SK-N-SH treated with all-trans-retinoic acid at 6 μM for 48 hours (cell line): ENCODE measurements around the gene RNU5D-1.

Source experiments
- ATAC-seq: fragments of 200-7000 bp; cut with Tn5 transposase; 3 replicates; pipeline ENCODE4 v1.9.1; 2020; ENCODE audit warnings: mild to moderate bottlenecking, moderate library complexity
- ARNTL ChIP-seq: fragments of 450-650 bp; formaldehyde crosslinking; IDR thresholded peaks from 2 replicates; pipeline ENCODE4 v1.5.0; 2020; ENCODE audit warnings: low read depth, mild to moderate bottlenecking, moderate library complexity, borderline replicate concordance
- BACH2 ChIP-seq: fragments of 250-450 bp; sonication (Bioruptor Pico); IDR thresholded peaks from 2 replicates; pipeline ENCODE4 v1.9.0; 2021; ENCODE audit warnings: mild to moderate bottlenecking, borderline replicate concordance
- CREB5 ChIP-seq: fragments of 250-450 bp; sonication (Bioruptor Pico); IDR thresholded peaks from 2 replicates; pipeline ENCODE4 v1.5.1; 2020; ENCODE audit warnings: low read depth, mild to moderate bottlenecking, moderate library complexity
- CSDC2 ChIP-seq: fragments of 250-450 bp; sonication (Bioruptor Pico); IDR thresholded peaks from 2 replicates; pipeline ENCODE4 v1.5.0; 2020; ENCODE audit warnings: mild to moderate bottlenecking, moderate library complexity
- GLIS3 ChIP-seq: fragments of 250-450 bp; sonication (Bioruptor Pico); IDR thresholded peaks from 2 replicates; pipeline ENCODE4 v1.5.0; 2020; ENCODE audit warnings: mild to moderate bottlenecking, moderate library complexity
- ISL1 ChIP-seq: fragments of 250-450 bp; sonication (Bioruptor Pico); IDR thresholded peaks from 2 replicates; pipeline ENCODE4 v2.1.2; 2022; ENCODE audit warnings: mild to moderate bottlenecking, moderate library complexity
- OSR1 ChIP-seq: fragments of 250-450 bp; sonication (Bioruptor Pico); IDR thresholded peaks from 2 replicates; pipeline ENCODE4 v1.8.0; 2022; ENCODE audit warnings: moderate library complexity, mild to moderate bottlenecking, inconsistent platforms
- PATZ1 ChIP-seq: fragments of 250-450 bp; sonication (Bioruptor Pico); IDR thresholded peaks from 2 replicates; pipeline ENCODE4 v1.8.0; 2020; ENCODE audit warnings: mild to moderate bottlenecking, moderate library complexity, borderline replicate concordance
- POU6F1 ChIP-seq: fragments of 250-450 bp; sonication (Bioruptor Pico); IDR thresholded peaks from 2 replicates; pipeline ENCODE4 v1.8.0; 2021; ENCODE audit warnings: low read depth, mild to moderate bottlenecking, moderate library complexity, borderline replicate concordance
- PPARA ChIP-seq: fragments of 250-450 bp; sonication (Bioruptor Pico); IDR thresholded peaks from 2 replicates; pipeline ENCODE4 v1.5.0; 2020; ENCODE audit warnings: mild to moderate bottlenecking, borderline replicate concordance
- RARB ChIP-seq: fragments of 250-450 bp; sonication (Bioruptor Pico); IDR thresholded peaks from 2 replicates; pipeline ENCODE4 v1.8.0; 2021; ENCODE audit warnings: mild to moderate bottlenecking, moderate library complexity
- SNAI2 ChIP-seq: fragments of 250-450 bp; sonication (Bioruptor Pico); IDR thresholded peaks from 2 replicates; pipeline ENCODE4 v1.5.0; 2020; ENCODE audit warnings: mild to moderate bottlenecking, moderate library complexity
- TCF4 ChIP-seq: fragments of 250-450 bp; sonication (Bioruptor Pico); IDR thresholded peaks from 2 replicates; pipeline ENCODE4 v1.8.0; 2021; ENCODE audit warnings: mild to moderate bottlenecking, moderate library complexity, borderline replicate concordance
- TOX ChIP-seq: fragments of 250-450 bp; sonication (Bioruptor Pico); IDR thresholded peaks from 2 replicates; pipeline ENCODE4 v1.8.0; 2021; ENCODE audit warnings: mild to moderate bottlenecking, moderate library complexity, borderline replicate concordance
- ZC3H10 ChIP-seq: fragments of 250-450 bp; sonication (Bioruptor Pico); IDR thresholded peaks from 2 replicates; pipeline ENCODE4 v1.5.1; 2021; ENCODE audit warnings: mild to moderate bottlenecking, moderate library complexity
- ZFP3 ChIP-seq: fragments of 250-450 bp; sonication (Bioruptor Pico); IDR thresholded peaks from 2 replicates; pipeline ENCODE4 v1.5.0; 2020; ENCODE audit warnings: mild to moderate bottlenecking, moderate library complexity
- ZFP30 ChIP-seq: fragments of 450-650 bp; formaldehyde crosslinking; IDR thresholded peaks from 2 replicates; pipeline ENCODE4 v1.5.0; 2022; ENCODE audit warnings: mild to moderate bottlenecking, moderate library complexity
- ZNF565 ChIP-seq: fragments of 450-650 bp; formaldehyde crosslinking; conservative IDR thresholded peaks from 2 replicates; pipeline ENCODE4 v1.5.0; 2020; ENCODE audit warnings: low read depth, mild to moderate bottlenecking, moderate library complexity
- ZNF70 ChIP-seq: fragments of 450-650 bp; formaldehyde crosslinking; IDR thresholded peaks from 2 replicates; pipeline ENCODE4 v1.5.0; 2020; ENCODE audit warnings: mild to moderate bottlenecking, moderate library complexity
- TF ChIP-seq, protein P1 (sequence below): fragments of 250-450 bp; sonication (Bioruptor Pico); IDR thresholded peaks from 2 replicates; pipeline ENCODE4 v1.5.1; 2021; ENCODE audit warnings: mild to moderate bottlenecking, moderate library complexity

Gene RNU5D-1

DNA sequence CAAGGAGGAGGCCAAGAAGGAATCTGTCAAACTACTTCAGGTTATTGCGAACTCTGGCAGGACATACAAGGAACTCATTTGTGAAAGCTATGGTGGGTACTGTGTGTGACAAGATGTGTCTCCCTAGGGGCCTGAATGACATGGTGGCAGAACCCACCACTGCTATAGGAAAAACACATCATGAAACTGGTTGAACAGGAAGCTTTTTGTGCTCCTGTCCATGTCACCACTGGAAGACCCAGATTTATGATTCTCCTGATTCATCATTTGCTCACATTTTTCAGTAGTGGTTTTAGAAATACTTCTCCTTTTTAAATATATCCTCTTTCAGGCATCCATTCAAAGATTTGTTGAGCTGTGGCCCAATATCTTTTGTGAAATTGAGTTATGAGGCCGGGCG is 32.8 kb downstream of the RNU5D-1 start:
- ATAC-seq: no peak

DNA sequence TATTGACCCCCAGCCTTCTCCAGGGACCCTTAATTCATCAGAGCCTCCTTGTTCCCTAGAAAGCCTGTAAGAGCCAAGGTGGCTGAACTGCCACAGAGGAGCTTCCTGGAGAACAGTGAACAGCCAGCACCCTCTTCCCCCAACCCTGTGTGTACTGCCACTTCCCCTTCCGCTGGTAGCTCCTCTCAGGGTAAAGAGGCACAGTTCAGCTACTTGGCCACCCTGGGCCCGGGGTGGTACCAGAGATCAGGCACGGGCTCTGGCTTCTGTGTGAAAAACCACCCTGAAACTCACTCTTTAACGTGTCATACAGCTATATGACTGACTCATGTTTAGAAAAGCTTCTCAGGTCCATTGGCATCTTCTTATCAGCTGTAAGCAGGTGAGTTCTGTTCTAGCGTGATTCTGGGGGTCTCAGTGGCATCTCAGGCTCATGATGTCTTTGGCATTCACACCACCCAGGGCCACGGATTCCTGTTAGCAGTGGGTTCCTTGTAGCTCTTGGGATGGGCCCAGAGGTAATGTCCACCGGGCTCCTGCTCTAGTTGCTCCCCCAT is 34.1 kb downstream of the RNU5D-1 start:
- TF ChIP-seq ZNF565 (CRISPR knock-in tag) (no peak), ARNTL (CRISPR knock-in tag) (no peak), CREB5 (CRISPR knock-in tag) (no peak), ZFP30 (CRISPR knock-in tag) (no peak), ISL1 (CRISPR knock-in tag) (no peak), ZFP3 (CRISPR knock-in tag) (no peak), CSDC2 (CRISPR knock-in tag) (no peak), TCF4 (CRISPR knock-in tag) (no peak), PPARA (CRISPR knock-in tag) (no peak), GLIS3 (no peak), ZNF70 (CRISPR knock-in tag) (no peak), RARB (CRISPR knock-in tag) (no peak), ZC3H10 (no peak), SNAI2 (CRISPR knock-in tag) (no peak)
- TF ChIP-seq, protein P1, sequence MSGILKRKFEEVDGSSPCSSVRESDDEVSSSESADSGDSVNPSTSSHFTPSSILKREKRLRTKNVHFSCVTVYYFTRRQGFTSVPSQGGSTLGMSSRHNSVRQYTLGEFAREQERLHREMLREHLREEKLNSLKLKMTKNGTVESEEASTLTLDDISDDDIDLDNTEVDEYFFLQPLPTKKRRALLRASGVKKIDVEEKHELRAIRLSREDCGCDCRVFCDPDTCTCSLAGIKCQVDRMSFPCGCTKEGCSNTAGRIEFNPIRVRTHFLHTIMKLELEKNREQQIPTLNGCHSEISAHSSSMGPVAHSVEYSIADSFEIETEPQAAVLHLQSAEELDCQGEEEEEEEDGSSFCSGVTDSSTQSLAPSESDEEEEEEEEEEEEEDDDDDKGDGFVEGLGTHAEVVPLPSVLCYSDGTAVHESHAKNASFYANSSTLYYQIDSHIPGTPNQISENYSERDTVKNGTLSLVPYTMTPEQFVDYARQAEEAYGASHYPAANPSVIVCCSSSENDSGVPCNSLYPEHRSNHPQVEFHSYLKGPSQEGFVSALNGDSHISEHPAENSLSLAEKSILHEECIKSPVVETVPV (CRISPR knock-in tag): no peak
- no peak for ATAC-seq

More for the DNA sequence above, 32.8 kb downstream of the RNU5D-1 start:
- TF ChIP-seq ZC3H10: no peak
- no peak for TF ChIP-seq OSR1 (CRISPR knock-in tag)
- no peak for TF ChIP-seq ISL1 (CRISPR knock-in tag)
- TF ChIP-seq CSDC2 (CRISPR knock-in tag): no peak
- TF ChIP-seq ZFP3 (CRISPR knock-in tag): no peak
- no peak for TF ChIP-seq ARNTL (CRISPR knock-in tag)
- no peak for TF ChIP-seq TOX (CRISPR knock-in tag)
- TF ChIP-seq POU6F1 (CRISPR knock-in tag): no peak
- TF ChIP-seq GLIS3: no peak
- no peak for TF ChIP-seq ZNF70 (CRISPR knock-in tag)
- TF ChIP-seq ZNF565 (CRISPR knock-in tag): no peak
- no peak for TF ChIP-seq CREB5 (CRISPR knock-in tag)
- TF ChIP-seq, protein P1 (CRISPR knock-in tag): no peak
- no peak for TF ChIP-seq BACH2 (CRISPR knock-in tag)
- no peak for TF ChIP-seq ZFP30 (CRISPR knock-in tag)
- TF ChIP-seq TCF4 (CRISPR knock-in tag): no peak
- TF ChIP-seq SNAI2 (CRISPR knock-in tag): no peak
- TF ChIP-seq PPARA (CRISPR knock-in tag): no peak
- no peak for TF ChIP-seq PATZ1 (CRISPR knock-in tag)
